HEK293 (cell line): ENCODE data around the gene BEST3.

Source experiments
- FEZF1 ChIP-seq: fragments of 450-650 bp; formaldehyde crosslinking; IDR thresholded peaks from 2 replicates; pipeline ENCODE4 v1.5.1; 2016; ENCODE audit warnings: missing biosample characterization, missing genetic modification characterization
- GLIS2 ChIP-seq: fragments of 450-650 bp; formaldehyde crosslinking; IDR thresholded peaks from 2 replicates; pipeline ENCODE4 v1.5.1; 2016; ENCODE audit warnings: missing biosample characterization, missing genetic modification characterization
- HOXD13 ChIP-seq: sonication (generic); formaldehyde crosslinking; IDR thresholded peaks from 2 replicates; pipeline ENCODE4 v1.8.0; 2022; ENCODE audit warnings: missing genetic modification reagents, borderline replicate concordance
- KLF10 ChIP-seq: fragments of 450-650 bp; IDR thresholded peaks from 2 replicates; pipeline ENCODE4 v1.5.1; 2018; ENCODE audit warnings: missing biosample characterization, mild to moderate bottlenecking, missing genetic modification characterization
- PRDM1 ChIP-seq: fragments of 450-650 bp; formaldehyde crosslinking; IDR thresholded peaks from 2 replicates; pipeline ENCODE4; 2016; ENCODE audit warnings: missing biosample characterization, missing genetic modification characterization
- ZBTB8A ChIP-seq: fragments of 450-650 bp; formaldehyde crosslinking; IDR thresholded peaks from 2 replicates; pipeline ENCODE4 v1.5.1; 2016; ENCODE audit warnings: missing biosample characterization, missing genetic modification characterization
- ZFP3 ChIP-seq: fragments of 450-650 bp; formaldehyde crosslinking; IDR thresholded peaks from 2 replicates; pipeline ENCODE4 v1.5.1; 2016; ENCODE audit warnings: low read depth, missing biosample characterization, missing genetic modification characterization
- ZNF10 ChIP-seq: fragments of 450-650 bp; formaldehyde crosslinking; IDR thresholded peaks from 2 replicates; pipeline ENCODE4 v1.5.1; 2017; ENCODE audit warnings: missing biosample characterization, missing genetic modification characterization
- ZNF16 ChIP-seq: fragments of 450-650 bp; formaldehyde crosslinking; IDR thresholded peaks from 2 replicates; pipeline ENCODE4 v1.5.1; 2016; ENCODE audit warnings: low read depth, missing biosample characterization, missing genetic modification characterization
- ZNF19 ChIP-seq: fragments of 450-650 bp; formaldehyde crosslinking; IDR thresholded peaks from 2 replicates; pipeline ENCODE4; 2016; ENCODE audit warnings: missing biosample characterization, missing genetic modification characterization, low read depth
- ZNF211 ChIP-seq: fragments of 450-650 bp; formaldehyde crosslinking; IDR thresholded peaks from 2 replicates; pipeline ENCODE4 v1.5.1; 2016; ENCODE audit warnings: low read depth, missing biosample characterization, missing genetic modification characterization
- ZNF248 ChIP-seq: fragments of 450-650 bp; formaldehyde crosslinking; IDR thresholded peaks from 2 replicates; pipeline ENCODE4 v1.5.1; 2017; ENCODE audit warnings: missing biosample characterization, missing genetic modification characterization
- ZNF311 ChIP-seq: fragments of 450-650 bp; formaldehyde crosslinking; IDR thresholded peaks from 2 replicates; pipeline ENCODE4 v1.5.1; 2017; ENCODE audit warnings: missing biosample characterization, missing genetic modification characterization, borderline replicate concordance
- ZNF341 ChIP-seq: fragments of 450-650 bp; formaldehyde crosslinking; IDR thresholded peaks from 2 replicates; pipeline ENCODE4; 2016; ENCODE audit warnings: low read depth, missing biosample characterization, missing genetic modification characterization
- ZNF350 ChIP-seq: fragments of 450-650 bp; formaldehyde crosslinking; IDR thresholded peaks from 2 replicates; pipeline ENCODE4 v1.5.0; 2017; ENCODE audit warnings: missing biosample characterization, mild to moderate bottlenecking, missing genetic modification characterization
- ZNF354C ChIP-seq: fragments of 450-650 bp; formaldehyde crosslinking; IDR thresholded peaks from 2 replicates; pipeline ENCODE4 v1.5.1; 2016; ENCODE audit warnings: missing biosample characterization, missing genetic modification characterization, low read depth, borderline replicate concordance
- ZNF544 ChIP-seq: fragments of 450-650 bp; formaldehyde crosslinking; IDR thresholded peaks from 2 replicates; pipeline ENCODE4 v1.5.0; 2017; ENCODE audit warnings: missing biosample characterization, missing genetic modification characterization
- ZNF555 ChIP-seq: fragments of 450-650 bp; formaldehyde crosslinking; conservative IDR thresholded peaks from 2 replicates; pipeline ENCODE4 v1.5.1; 2017; ENCODE audit warnings: missing biosample characterization, mild to moderate bottlenecking, missing genetic modification characterization, inconsistent platforms
- ZNF585B ChIP-seq: fragments of 450-650 bp; formaldehyde crosslinking; IDR thresholded peaks from 2 replicates; pipeline ENCODE4 v1.5.1; 2016; ENCODE audit warnings: missing biosample characterization, missing genetic modification characterization
- ZNF610 ChIP-seq: fragments of 450-650 bp; formaldehyde crosslinking; IDR thresholded peaks from 2 replicates; pipeline ENCODE4 v1.5.1; 2016; ENCODE audit warnings: missing biosample characterization, missing genetic modification characterization, borderline replicate concordance
- ZNF658 ChIP-seq: fragments of 450-650 bp; formaldehyde crosslinking; IDR thresholded peaks from 2 replicates; pipeline ENCODE4; 2016; ENCODE audit warnings: missing biosample characterization, missing genetic modification characterization
- ZNF660 ChIP-seq: fragments of 450-650 bp; IDR thresholded peaks from 2 replicates; pipeline ENCODE4 v1.5.1; 2018; ENCODE audit warnings: missing biosample characterization, mild to moderate bottlenecking, missing genetic modification characterization
- ZNF677 ChIP-seq: fragments of 450-650 bp; IDR thresholded peaks from 2 replicates; pipeline ENCODE4 v1.5.0; 2018; ENCODE audit warnings: missing biosample characterization, mild to moderate bottlenecking, missing genetic modification characterization, moderate library complexity
- ZNF785 ChIP-seq: fragments of 450-650 bp; formaldehyde crosslinking; IDR thresholded peaks from 2 replicates; pipeline ENCODE4 v1.5.1; 2016; ENCODE audit warnings: missing biosample characterization, missing genetic modification characterization
- TF ChIP-seq, protein P1 (sequence below): fragments of 450-650 bp; formaldehyde crosslinking; conservative IDR thresholded peaks from 2 replicates; pipeline ENCODE4 v1.5.1; 2016; ENCODE audit warnings: low read depth, missing biosample characterization, missing genetic modification characterization
- TF ChIP-seq, protein P2 (sequence below): fragments of 450-650 bp; formaldehyde crosslinking; IDR thresholded peaks from 2 replicates; pipeline ENCODE4 v1.5.1; 2017; ENCODE audit warnings: missing biosample characterization, missing genetic modification characterization
- TF ChIP-seq, protein P3 (sequence below): fragments of 450-650 bp; formaldehyde crosslinking; IDR thresholded peaks from 2 replicates; pipeline ENCODE4 v1.5.1; 2016; ENCODE audit warnings: missing biosample characterization, missing genetic modification characterization
- TF ChIP-seq, protein P4 (sequence below): fragments of 450-650 bp; IDR thresholded peaks from 2 replicates; pipeline ENCODE4 v1.5.1; 2018; ENCODE audit warnings: missing biosample characterization, missing genetic modification characterization
- TF ChIP-seq, protein P5 (sequence below): fragments of 450-650 bp; IDR thresholded peaks from 2 replicates; pipeline ENCODE4 v1.5.1; 2018; ENCODE audit warnings: missing biosample characterization, mild to moderate bottlenecking, missing genetic modification characterization

BEST3 gene

DNA sequence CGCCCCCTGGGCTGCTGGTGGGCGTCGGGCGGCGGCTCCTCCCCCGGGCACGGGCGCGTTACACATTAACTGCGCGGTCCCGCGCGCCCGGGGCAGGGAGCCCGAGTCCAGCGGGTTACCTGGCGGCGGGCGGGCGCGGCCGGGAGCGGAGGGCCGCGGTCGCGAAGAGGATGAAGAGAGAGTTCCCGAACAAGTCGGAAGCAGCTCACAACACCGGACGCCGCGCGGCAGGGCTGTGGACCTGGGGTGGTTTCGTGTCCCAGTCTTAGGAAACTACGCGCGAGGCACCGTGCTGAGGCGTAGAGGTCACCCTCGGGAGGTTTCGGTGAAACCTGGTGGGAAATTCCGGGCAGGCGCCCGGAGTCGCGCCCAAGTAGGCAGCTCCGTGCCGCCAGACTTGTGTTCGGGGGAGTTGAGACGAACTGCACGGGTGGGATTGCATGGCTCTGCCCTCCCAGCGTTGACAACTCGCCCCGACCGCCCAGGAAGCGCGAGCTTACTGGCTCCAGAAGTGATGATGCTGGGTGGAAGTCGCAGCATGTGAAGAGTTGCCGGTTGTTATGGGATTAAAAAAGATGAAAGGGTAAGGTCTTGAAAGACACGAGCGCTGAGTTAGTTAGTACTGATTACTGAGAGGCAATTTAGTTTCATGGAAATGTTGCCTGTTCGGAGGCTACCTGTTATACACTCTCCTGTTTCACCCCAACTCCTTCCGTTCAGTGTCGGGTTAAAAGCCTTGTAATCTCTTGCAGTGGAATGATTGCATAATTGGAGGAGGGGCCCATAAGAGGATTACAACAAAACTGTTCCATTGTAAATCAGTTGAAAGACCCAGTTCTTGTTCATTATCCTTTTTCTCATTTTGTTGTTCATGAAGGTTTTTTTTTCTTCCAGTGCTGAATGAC lies 40.4 kb upstream of the BEST3 start (continued):
- TF ChIP-seq, protein P1, sequence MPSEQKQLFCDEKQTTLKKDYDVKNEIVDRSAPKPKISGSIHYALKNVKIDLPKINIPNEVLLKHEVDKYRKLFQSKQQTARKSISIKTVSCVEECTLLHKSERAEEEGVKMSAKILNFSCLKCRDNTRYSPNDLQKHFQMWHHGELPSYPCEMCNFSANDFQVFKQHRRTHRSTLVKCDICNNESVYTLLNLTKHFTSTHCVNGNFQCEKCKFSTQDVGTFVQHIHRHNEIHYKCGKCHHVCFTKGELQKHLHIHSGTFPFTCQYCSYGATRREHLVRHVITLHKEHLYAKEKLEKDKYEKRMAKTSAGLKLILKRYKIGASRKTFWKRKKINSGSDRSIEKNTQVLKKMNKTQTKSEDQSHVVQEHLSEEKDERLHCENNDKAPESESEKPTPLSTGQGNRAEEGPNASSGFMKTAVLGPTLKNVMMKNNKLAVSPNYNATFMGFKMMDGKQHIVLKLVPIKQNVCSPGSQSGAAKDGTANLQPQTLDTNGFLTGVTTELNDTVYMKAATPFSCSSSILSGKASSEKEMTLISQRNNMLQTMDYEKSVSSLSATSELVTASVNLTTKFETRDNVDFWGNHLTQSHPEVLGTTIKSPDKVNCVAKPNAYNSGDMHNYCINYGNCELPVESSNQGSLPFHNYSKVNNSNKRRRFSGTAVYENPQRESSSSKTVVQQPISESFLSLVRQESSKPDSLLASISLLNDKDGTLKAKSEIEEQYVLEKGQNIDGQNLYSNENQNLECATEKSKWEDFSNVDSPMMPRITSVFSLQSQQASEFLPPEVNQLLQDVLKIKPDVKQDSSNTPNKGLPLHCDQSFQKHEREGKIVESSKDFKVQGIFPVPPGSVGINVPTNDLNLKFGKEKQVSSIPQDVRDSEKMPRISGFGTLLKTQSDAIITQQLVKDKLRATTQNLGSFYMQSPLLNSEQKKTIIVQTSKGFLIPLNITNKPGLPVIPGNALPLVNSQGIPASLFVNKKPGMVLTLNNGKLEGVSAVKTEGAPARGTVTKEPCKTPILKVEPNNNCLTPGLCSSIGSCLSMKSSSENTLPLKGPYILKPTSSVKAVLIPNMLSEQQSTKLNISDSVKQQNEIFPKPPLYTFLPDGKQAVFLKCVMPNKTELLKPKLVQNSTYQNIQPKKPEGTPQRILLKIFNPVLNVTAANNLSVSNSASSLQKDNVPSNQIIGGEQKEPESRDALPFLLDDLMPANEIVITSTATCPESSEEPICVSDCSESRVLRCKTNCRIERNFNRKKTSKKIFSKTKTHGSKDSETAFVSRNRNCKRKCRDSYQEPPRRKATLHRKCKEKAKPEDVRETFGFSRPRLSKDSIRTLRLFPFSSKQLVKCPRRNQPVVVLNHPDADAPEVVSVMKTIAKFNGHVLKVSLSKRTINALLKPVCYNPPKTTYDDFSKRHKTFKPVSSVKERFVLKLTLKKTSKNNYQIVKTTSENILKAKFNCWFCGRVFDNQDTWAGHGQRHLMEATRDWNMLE (tag by site-specific recombination): no peak
- TF ChIP-seq KLF10 (tag by site-specific recombination) (peak; percentile 22), ZNF660 (tag by site-specific recombination) (no peak), ZNF341 (tag by site-specific recombination) (peak; percentile 28; the same call in 1 of the 2 replicates), ZFP3 (no peak), ZNF785 (tag by site-specific recombination) (no peak), ZNF10 (no peak), ZNF311 (tag by site-specific recombination) (no peak), ZNF610 (tag by site-specific recombination) (no peak), ZNF555 (no peak), PRDM1 (tag by site-specific recombination) (no peak), ZNF19 (tag by site-specific recombination) (no peak), ZNF248 (tag by site-specific recombination) (no peak), ZNF658 (tag by site-specific recombination) (no peak), ZNF354C (tag by site-specific recombination) (no peak), ZBTB8A (tag by site-specific recombination) (peak; percentile 91), ZNF585B (tag by site-specific recombination) (no peak), FEZF1 (tag by site-specific recombination) (no peak), ZNF211 (tag by site-specific recombination) (no peak), GLIS2 (tag by site-specific recombination) (peak; percentile 55), HOXD13 (CRISPR knock-in tag) (no peak), ZNF350 (tag by site-specific recombination) (no peak), ZNF677 (tag by site-specific recombination) (no peak), ZNF16 (no peak), ZNF544 (tag by site-specific recombination) (no peak)
- TF ChIP-seq, protein P2, sequence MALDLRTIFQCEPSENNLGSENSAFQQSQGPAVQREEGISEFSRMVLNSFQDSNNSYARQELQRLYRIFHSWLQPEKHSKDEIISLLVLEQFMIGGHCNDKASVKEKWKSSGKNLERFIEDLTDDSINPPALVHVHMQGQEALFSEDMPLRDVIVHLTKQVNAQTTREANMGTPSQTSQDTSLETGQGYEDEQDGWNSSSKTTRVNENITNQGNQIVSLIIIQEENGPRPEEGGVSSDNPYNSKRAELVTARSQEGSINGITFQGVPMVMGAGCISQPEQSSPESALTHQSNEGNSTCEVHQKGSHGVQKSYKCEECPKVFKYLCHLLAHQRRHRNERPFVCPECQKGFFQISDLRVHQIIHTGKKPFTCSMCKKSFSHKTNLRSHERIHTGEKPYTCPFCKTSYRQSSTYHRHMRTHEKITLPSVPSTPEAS (tag by site-specific recombination): no peak
- TF ChIP-seq, protein P3, sequence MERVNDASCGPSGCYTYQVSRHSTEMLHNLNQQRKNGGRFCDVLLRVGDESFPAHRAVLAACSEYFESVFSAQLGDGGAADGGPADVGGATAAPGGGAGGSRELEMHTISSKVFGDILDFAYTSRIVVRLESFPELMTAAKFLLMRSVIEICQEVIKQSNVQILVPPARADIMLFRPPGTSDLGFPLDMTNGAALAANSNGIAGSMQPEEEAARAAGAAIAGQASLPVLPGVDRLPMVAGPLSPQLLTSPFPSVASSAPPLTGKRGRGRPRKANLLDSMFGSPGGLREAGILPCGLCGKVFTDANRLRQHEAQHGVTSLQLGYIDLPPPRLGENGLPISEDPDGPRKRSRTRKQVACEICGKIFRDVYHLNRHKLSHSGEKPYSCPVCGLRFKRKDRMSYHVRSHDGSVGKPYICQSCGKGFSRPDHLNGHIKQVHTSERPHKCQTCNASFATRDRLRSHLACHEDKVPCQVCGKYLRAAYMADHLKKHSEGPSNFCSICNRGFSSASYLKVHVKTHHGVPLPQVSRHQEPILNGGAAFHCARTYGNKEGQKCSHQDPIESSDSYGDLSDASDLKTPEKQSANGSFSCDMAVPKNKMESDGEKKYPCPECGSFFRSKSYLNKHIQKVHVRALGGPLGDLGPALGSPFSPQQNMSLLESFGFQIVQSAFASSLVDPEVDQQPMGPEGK (tag by site-specific recombination): peak; percentile 32; the same call in 1 of the 2 replicates
- TF ChIP-seq, protein P4, sequence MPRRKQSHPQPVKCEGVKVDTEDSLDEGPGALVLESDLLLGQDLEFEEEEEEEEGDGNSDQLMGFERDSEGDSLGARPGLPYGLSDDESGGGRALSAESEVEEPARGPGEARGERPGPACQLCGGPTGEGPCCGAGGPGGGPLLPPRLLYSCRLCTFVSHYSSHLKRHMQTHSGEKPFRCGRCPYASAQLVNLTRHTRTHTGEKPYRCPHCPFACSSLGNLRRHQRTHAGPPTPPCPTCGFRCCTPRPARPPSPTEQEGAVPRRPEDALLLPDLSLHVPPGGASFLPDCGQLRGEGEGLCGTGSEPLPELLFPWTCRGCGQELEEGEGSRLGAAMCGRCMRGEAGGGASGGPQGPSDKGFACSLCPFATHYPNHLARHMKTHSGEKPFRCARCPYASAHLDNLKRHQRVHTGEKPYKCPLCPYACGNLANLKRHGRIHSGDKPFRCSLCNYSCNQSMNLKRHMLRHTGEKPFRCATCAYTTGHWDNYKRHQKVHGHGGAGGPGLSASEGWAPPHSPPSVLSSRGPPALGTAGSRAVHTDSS (tag by site-specific recombination): peak; percentile 19; the same call in 1 of the 2 replicates
- TF ChIP-seq, protein P5, sequence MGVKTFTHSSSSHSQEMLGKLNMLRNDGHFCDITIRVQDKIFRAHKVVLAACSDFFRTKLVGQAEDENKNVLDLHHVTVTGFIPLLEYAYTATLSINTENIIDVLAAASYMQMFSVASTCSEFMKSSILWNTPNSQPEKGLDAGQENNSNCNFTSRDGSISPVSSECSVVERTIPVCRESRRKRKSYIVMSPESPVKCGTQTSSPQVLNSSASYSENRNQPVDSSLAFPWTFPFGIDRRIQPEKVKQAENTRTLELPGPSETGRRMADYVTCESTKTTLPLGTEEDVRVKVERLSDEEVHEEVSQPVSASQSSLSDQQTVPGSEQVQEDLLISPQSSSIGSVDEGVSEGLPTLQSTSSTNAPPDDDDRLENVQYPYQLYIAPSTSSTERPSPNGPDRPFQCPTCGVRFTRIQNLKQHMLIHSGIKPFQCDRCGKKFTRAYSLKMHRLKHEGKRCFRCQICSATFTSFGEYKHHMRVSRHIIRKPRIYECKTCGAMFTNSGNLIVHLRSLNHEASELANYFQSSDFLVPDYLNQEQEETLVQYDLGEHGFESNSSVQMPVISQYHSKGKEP (tag by site-specific recombination): peak; percentile 33
